ENCODE results near the gene ZNF22.
A peak's percentile ranks its signal among the peaks of the same experiment; 100 is the strongest.
"Not testable (repeated sequence)": the region's sequence is repeated elsewhere in the genome, so short reads cannot be mapped to it uniquely, and the experiment has no call there.

ZNF22 gene

GRCh38 chr10:44992732-44993225 lies 7.9 kb upstream of the ZNF22 start:
- FAIRE-seq: no peak

GRCh38 chr10:44993226-44993921 lies 7.3 kb upstream of the ZNF22 start:
- no peak for FAIRE-seq

GRCh38 chr10:44993922-44994751 lies 6.6 kb upstream of the ZNF22 start:
- FAIRE-seq: no peak

GRCh38 chr10:44994752-44995530 lies 5.8 kb upstream of the ZNF22 start:
- no peak for FAIRE-seq

- no peak for FAIRE-seq
Measured at GRCh38 chr10:44995581-44995913, 5.2 kb upstream of the ZNF22 start.

- FAIRE-seq: no peak
Measured at GRCh38 chr10:44995914-44996669, 4.6 kb upstream of the ZNF22 start.

GRCh38 chr10:44997105-44997748 lies 3.5 kb upstream of the ZNF22 start:
- FAIRE-seq: no peak

- FAIRE-seq: no peak
Measured at GRCh38 chr10:44998146-44998631, 2.5 kb upstream of the ZNF22 start.

- no peak for FAIRE-seq
Measured at GRCh38 chr10:45000138-45000751, 478 bp upstream of the ZNF22 start.

GRCh38 chr10:45001381-45002148 lies 842 bp downstream of the ZNF22 start:
- no peak for FAIRE-seq

- no peak for FAIRE-seq
Measured at GRCh38 chr10:45003432-45004000, 2.8 kb downstream of the ZNF22 start.

- FAIRE-seq: no peak
Measured at GRCh38 chr10:45004661-45005060, 3.9 kb downstream of the ZNF22 start.

GRCh38 chr10:45005284-45005683 lies 4.6 kb downstream of the ZNF22 start:
- no peak for FAIRE-seq

- no peak for FAIRE-seq
Measured at GRCh38 chr10:45006276-45007030, 5.7 kb downstream of the ZNF22 start.

GRCh38 chr10:45008524-45009161 lies 7.9 kb downstream of the ZNF22 start:
- FAIRE-seq: peak; percentile 96

- FAIRE-seq: not testable (repeated sequence)
Measured at GRCh38 chr10:45014557-45014956, 13.8 kb downstream of the ZNF22 start.

- no peak for FAIRE-seq
Measured at GRCh38 chr10:45015590-45015989, 14.9 kb downstream of the ZNF22 start.

- no peak for FAIRE-seq
Measured at GRCh38 chr10:45023426-45023825, 22.7 kb downstream of the ZNF22 start.

- FAIRE-seq: no peak
Measured at GRCh38 chr10:45034301-45034700, 33.6 kb downstream of the ZNF22 start.
